Measurements from ENCODE around the gene ZFAND2B. TPM values are rescaled to one million over a fixed set of nuclear protein-coding genes. Genes with fewer than 3 reads are reported as not detected.

ZFAND2B gene
- total and polyA plus RNA-seq, 7 donors, result 19.0 to 46.2 (median 25.1) TPM

GRCh38 chr2:219245899-219246230, 39.3 kb downstream of the ZFAND2B start:
- H3K9me3 ChIP-seq, result no peaks in the 10 kb centered on the region
- H3K27me3 ChIP-seq (ENCODE audit: insufficient read depth in 3 of 3, low read length in 2 of 3), result no peaks in the 10 kb centered on the region
- H3K36me3 ChIP-seq (ENCODE audit: insufficient read depth in 1 of 2, low read depth in 1 of 2), result peaks cover 0 to 41% of the 10 kb centered on the region in 2 donors
- TF ChIP-seq CTCF (IDR thresholded peaks at IDR 0.05), result no peak
- DNase-seq, result no peak
- WGBS, 3 donors, result 14 to 15% (median 14%) methylated on average over 10 of the region's 10 CpGs
- peak overlapping the region; percentile 95 for H3K4me3 ChIP-seq
- peaks cover 45% of the 10 kb centered on the region for H3K4me1 ChIP-seq
- ATAC-seq, result no peak
- H3K27ac ChIP-seq, result peak overlapping the region; percentile 94
- intact Hi-C loops (cut with DNase I), result loop anchor here in 1 of 2 donors (10.0 kb wide), 1 partner anchor 49 kb away; no protein-coding TSS in a partner anchor

- peak overlapping the region; percentile 94 for H3K27ac ChIP-seq
- H3K9me3 ChIP-seq, result no peaks in the 10 kb centered on the region
- ATAC-seq (no peak), DNase-seq (no peak)
- intact Hi-C loops (cut with DNase I), result loop anchor here in 1 of 2 donors (10.0 kb wide), 1 partner anchor 48 kb away; no protein-coding TSS in a partner anchor
- H3K27me3 ChIP-seq (ENCODE audit: insufficient read depth in 3 of 3, low read length in 2 of 3), result no peaks in the 10 kb centered on the region
- H3K4me1 ChIP-seq, result peaks cover 52% of the 10 kb centered on the region
- WGBS, 3 donors, result 90 to 94% (median 92%) methylated on average over 10 of the region's 10 CpGs
- H3K4me3 ChIP-seq, result peak overlapping the region; percentile 95
- peaks cover 0 to 48% of the 10 kb centered on the region in 2 donors for H3K36me3 ChIP-seq (ENCODE audit: insufficient read depth in 1 of 2, low read depth in 1 of 2)
- no peak for TF ChIP-seq CTCF (IDR thresholded peaks at IDR 0.05)
These were observed 40.0 kb downstream of the ZFAND2B start for GRCh38 chr2:219246559-219246958.

- 73 to 85% (median 75%) methylated on average over 17 of the region's 17 CpGs for WGBS, 3 donors
- H3K4me3 ChIP-seq, result peak overlapping the region; percentile 75
- intact Hi-C loops (cut with DNase I), result loop anchor here in 1 of 2 donors (10.0 kb wide), 1 partner anchor 47 kb away; no protein-coding TSS in a partner anchor
- H3K4me1 ChIP-seq, result peaks cover 59% of the 10 kb centered on the region
- H3K9me3 ChIP-seq, result no peaks in the 10 kb centered on the region
- peak overlapping the region; percentile 94 for H3K27ac ChIP-seq
- H3K36me3 ChIP-seq (ENCODE audit: insufficient read depth in 1 of 2, low read depth in 1 of 2), result peaks cover 0 to 55% of the 10 kb centered on the region in 2 donors
- no peak for TF ChIP-seq CTCF (IDR thresholded peaks at IDR 0.05)
- no peaks in the 10 kb centered on the region for H3K27me3 ChIP-seq (ENCODE audit: insufficient read depth in 3 of 3, low read length in 2 of 3)
- DNase-seq, result no peak
- ATAC-seq, result peak in 1 of 4 donors; percentile 16
These were observed 41.4 kb downstream of the ZFAND2B start for GRCh38 chr2:219247678-219248642.

- no peak for ATAC-seq
- intact Hi-C loops (cut with DNase I), result loop anchor here in 1 of 2 donors (10.0 kb wide), 1 partner anchor 46 kb away; no protein-coding TSS in a partner anchor
- H3K4me3 ChIP-seq, result peak overlapping the region; percentile 75
These were observed 42.2 kb downstream of the ZFAND2B start for GRCh38 chr2:219248845-219249202.

More at GRCh38 chr2:219248845-219249202, 42.2 kb downstream of the ZFAND2B start:
- no peak for TF ChIP-seq CTCF (IDR thresholded peaks at IDR 0.05)
- H3K27ac ChIP-seq, result peak overlapping the region; percentile 94
- no peak for DNase-seq
- H3K36me3 ChIP-seq (ENCODE audit: insufficient read depth in 1 of 2, low read depth in 1 of 2), result peaks cover 0 to 55% of the 10 kb centered on the region in 2 donors
- no peaks in the 10 kb centered on the region for H3K27me3 ChIP-seq (ENCODE audit: insufficient read depth in 3 of 3, low read length in 2 of 3)
- 52 to 69% (median 57%) methylated on average over 2 of the region's 2 CpGs for WGBS, 3 donors
- no peaks in the 10 kb centered on the region for H3K9me3 ChIP-seq
- H3K4me1 ChIP-seq, result peaks cover 59% of the 10 kb centered on the region
